ENCODE results near the gene IQUB.
A peak's percentile ranks its signal among the peaks of the same experiment; 100 is the strongest.

The IQUB gene

DNA sequence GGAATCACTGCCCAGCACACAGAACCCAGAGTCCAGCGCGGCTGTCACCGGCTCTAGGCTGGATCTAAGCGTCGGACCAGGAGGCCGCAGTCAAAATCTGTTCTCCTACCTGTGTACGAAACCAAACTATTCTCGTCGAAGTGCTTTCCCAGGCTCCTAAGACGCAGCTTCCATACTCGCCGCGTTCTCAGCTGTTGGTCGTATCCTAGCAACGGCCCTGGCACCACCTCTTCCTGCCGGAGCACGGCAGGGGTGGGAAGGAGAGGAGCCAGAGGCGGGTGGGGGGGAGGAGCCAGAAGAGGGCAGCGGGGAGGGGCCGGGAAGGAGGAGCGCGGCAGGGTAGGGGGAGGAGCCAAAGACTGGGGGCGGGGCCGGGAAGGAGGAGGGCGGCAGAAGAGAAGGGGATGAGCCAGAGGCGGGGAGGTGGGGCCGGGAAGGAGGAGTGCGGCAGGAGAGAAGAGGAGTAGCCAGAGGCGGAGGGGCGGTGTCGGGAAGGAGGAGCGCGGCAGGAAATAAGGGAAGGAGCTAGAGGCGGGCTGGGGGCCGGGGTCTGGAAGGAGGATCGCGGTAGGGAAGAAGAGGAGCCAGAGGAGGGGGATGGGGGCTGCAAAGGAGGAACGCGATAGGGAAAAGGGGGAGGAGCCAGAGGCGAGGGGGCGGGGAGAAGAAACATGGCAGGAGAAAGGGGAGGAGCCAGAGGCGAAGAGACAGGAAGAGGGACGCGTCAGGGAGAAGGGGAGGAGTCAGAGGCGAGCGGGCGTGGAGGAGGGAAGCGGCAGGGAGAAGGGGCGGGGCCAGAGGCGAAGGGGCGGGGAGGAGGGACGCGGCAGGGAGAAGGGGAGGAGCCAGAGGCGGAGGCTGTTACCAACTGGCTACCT is at the start of gene IQUB:
TSS of gene IQUB (minus strand) at position 213 of the 878 bp plus-strand sequence. CDS start 22,255 bp downstream, outside the sequence.
- H3F3A ChIP-seq (ENCODE audit: control insufficient read depth, insufficient read depth), result peaks cover 11% of the 10 kb centered on the region
- peaks cover 18% of the 10 kb centered on the region for H3K27me3 ChIP-seq (ENCODE audit: control insufficient read depth, low read length)
- H4K20me1 ChIP-seq (ENCODE audit: control insufficient read depth, insufficient read depth, low read depth, low read length), result no peaks in the 10 kb centered on the region
- peaks cover 7% of the 10 kb centered on the region for H3K4me1 ChIP-seq (ENCODE audit: control insufficient read depth, low read length)
- H3K36me3 ChIP-seq (ENCODE audit: control insufficient read depth, low read length), result no peaks in the 10 kb centered on the region
- no peaks in the 10 kb centered on the region for H3K9me2 ChIP-seq (replicated peaks; ENCODE audit: control insufficient read depth, low read length)
- H3K27ac ChIP-seq (ENCODE audit: low read depth, low read length), result peak within 1 kb of the TSS; percentile 62
- no peaks in the 10 kb centered on the region for H3K9me3 ChIP-seq (ENCODE audit: control insufficient read depth, insufficient read depth, low read length)
- no peaks in the 10 kb centered on the region for H3K79me2 ChIP-seq (ENCODE audit: control insufficient read depth, low read length)
- TF ChIP-seq, protein P1, sequence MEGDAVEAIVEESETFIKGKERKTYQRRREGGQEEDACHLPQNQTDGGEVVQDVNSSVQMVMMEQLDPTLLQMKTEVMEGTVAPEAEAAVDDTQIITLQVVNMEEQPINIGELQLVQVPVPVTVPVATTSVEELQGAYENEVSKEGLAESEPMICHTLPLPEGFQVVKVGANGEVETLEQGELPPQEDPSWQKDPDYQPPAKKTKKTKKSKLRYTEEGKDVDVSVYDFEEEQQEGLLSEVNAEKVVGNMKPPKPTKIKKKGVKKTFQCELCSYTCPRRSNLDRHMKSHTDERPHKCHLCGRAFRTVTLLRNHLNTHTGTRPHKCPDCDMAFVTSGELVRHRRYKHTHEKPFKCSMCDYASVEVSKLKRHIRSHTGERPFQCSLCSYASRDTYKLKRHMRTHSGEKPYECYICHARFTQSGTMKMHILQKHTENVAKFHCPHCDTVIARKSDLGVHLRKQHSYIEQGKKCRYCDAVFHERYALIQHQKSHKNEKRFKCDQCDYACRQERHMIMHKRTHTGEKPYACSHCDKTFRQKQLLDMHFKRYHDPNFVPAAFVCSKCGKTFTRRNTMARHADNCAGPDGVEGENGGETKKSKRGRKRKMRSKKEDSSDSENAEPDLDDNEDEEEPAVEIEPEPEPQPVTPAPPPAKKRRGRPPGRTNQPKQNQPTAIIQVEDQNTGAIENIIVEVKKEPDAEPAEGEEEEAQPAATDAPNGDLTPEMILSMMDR (IDR thresholded peaks at IDR 0.05; ENCODE audit: low read depth, low read length, poor library complexity, severe bottlenecking), result no peak
- TF ChIP-seq EZH2phosphoT487 (IDR thresholded peaks at IDR 0.05; ENCODE audit: borderline replicate concordance, low read length), result no peak; the same call in 1 of the 2 replicates
- peak within 1 kb of the TSS; percentile 80 for H3K4me3 ChIP-seq (ENCODE audit: low read length)
- H3K4me2 ChIP-seq (ENCODE audit: low read length), result peak within 1 kb of the TSS; percentile 86

DNA sequence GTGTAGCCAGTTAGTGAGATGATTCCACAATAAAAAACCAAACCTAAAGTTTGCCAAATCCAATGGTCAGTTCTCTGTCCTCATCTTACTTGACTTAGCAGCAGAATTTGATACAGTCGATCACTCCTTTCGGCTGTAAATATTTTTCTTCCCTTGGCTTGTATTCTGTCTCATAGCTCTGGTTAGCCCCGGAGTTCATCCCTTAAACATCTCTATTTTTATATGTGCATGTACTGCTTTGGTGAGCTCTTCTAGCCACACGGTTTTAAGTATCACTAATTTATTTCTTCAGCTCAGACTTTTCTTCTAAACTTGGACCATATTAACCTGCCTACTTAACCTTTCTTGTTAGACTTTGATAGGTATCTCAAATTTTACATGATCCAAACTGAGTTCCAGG is 49.4 kb upstream of the IQUB start:
- Histone ChIP-seq H3K4me3 (ENCODE audit: low read length) (no peak overlapping the region), H4K20me1 (ENCODE audit: control insufficient read depth, insufficient read depth, low read depth, low read length) (no peaks in the 10 kb centered on the region), H3K27me3 (ENCODE audit: control insufficient read depth, low read length) (peaks cover 19% of the 10 kb centered on the region), H3K4me1 (ENCODE audit: control insufficient read depth, low read length) (peaks cover 7% of the 10 kb centered on the region), H3K4me2 (ENCODE audit: low read length) (no peak overlapping the region), H3K9me2 (replicated peaks; ENCODE audit: control insufficient read depth, low read length) (no peaks in the 10 kb centered on the region), H3K79me2 (ENCODE audit: control insufficient read depth, low read length) (no peaks in the 10 kb centered on the region), H3K36me3 (ENCODE audit: control insufficient read depth, low read length) (no peaks in the 10 kb centered on the region), H3K27ac (ENCODE audit: low read depth, low read length) (no peak overlapping the region), H3F3A (ENCODE audit: control insufficient read depth, insufficient read depth) (no peaks in the 10 kb centered on the region), H3K9me3 (ENCODE audit: control insufficient read depth, insufficient read depth, low read length) (no peaks in the 10 kb centered on the region)
- TF ChIP-seq, protein P1 (IDR thresholded peaks at IDR 0.05; ENCODE audit: low read depth, low read length, poor library complexity, severe bottlenecking), result no peak

GRCh38 chr7:123581162-123581459 is 46.7 kb upstream of the IQUB start:
- Histone ChIP-seq H3K4me1 (ENCODE audit: control insufficient read depth, low read length) (peaks cover 2% of the 10 kb centered on the region), H3K36me3 (ENCODE audit: control insufficient read depth, low read length) (no peaks in the 10 kb centered on the region), H3K79me2 (ENCODE audit: control insufficient read depth, low read length) (no peaks in the 10 kb centered on the region), H3K27me3 (ENCODE audit: control insufficient read depth, low read length) (peaks cover 17% of the 10 kb centered on the region), H3F3A (ENCODE audit: control insufficient read depth, insufficient read depth) (no peaks in the 10 kb centered on the region), H3K4me2 (ENCODE audit: low read length) (no peak overlapping the region), H3K9me2 (replicated peaks; ENCODE audit: control insufficient read depth, low read length) (no peaks in the 10 kb centered on the region), H3K9me3 (ENCODE audit: control insufficient read depth, insufficient read depth, low read length) (no peaks in the 10 kb centered on the region), H3K27ac (ENCODE audit: low read depth, low read length) (no peak overlapping the region), H4K20me1 (ENCODE audit: control insufficient read depth, insufficient read depth, low read depth, low read length) (no peaks in the 10 kb centered on the region), H3K4me3 (ENCODE audit: low read length) (no peak overlapping the region)
- no peak for TF ChIP-seq EZH2phosphoT487 (IDR thresholded peaks at IDR 0.05; ENCODE audit: borderline replicate concordance, low read length)
- TF ChIP-seq, protein P1 (IDR thresholded peaks at IDR 0.05; ENCODE audit: low read depth, low read length, poor library complexity, severe bottlenecking), result no peak

Data from DOHH2 (cell line).